B cell (primary cell): ENCODE data around the gene LPIN3. TPM values are rescaled to one million over a fixed set of nuclear protein-coding genes. Genes with fewer than 3 reads are reported as not detected.

Source experiments
- ATAC-seq: fragments of 200-7000 bp; cut with Tn5 transposase; one replicate; pipeline ENCODE4 v1.10.0; 2021; ENCODE audit warnings: low read depth, mild to moderate bottlenecking, moderate number of reproducible peaks, moderate library complexity
- CTCF ChIA-PET: fragments of 350-600 bp; sonication (Branson Sonifier 250); formaldehyde crosslinking; loops from one replicate; lab custom pipeline; 2021; ENCODE audit warnings: antibody characterized with exemption, inconsistent platforms; lab: Charles Lee
- POLR2A ChIA-PET: fragments of 350-600 bp; sonication (Branson Sonifier 250); formaldehyde crosslinking; loops from one replicate; lab custom pipeline; 2021; ENCODE audit warnings: antibody characterized with exemption; lab: Charles Lee
- DNase-seq: peaks from one replicate; pipeline ENCODE4 v3.0.0; 2013
- H2AFZ ChIP-seq: 2 replicates; pipeline ENCODE4 v1.6.1; 2012; ENCODE audit warnings: mild to moderate bottlenecking, low read depth, low read length; ENCODE audit not compliant: insufficient read depth, poor library complexity, severe bottlenecking
- H3K27ac ChIP-seq, 2 donors: 1 replicate in 1 of 2; 2 replicates in 1 of 2; pipeline ENCODE4 v1.5.1; 2012 to 2013; ENCODE audit warnings: low read length in 2 of 2, mild to moderate bottlenecking in 2 of 2, moderate library complexity in 1 of 2
- H3K27me3 ChIP-seq, 4 experiments: fragments of 200-600 bp in 1 of 4; sonication (generic) in 1 of 4; replicated peaks in 1 of 4; 1 replicate in 2 of 4; 2 replicates in 2 of 4; pipeline versions ENCODE4 v1.6.1 to v1.7.0; 2013 to 2016; ENCODE audit warnings: low read length in 3 of 4, mild to moderate bottlenecking in 2 of 4, mixed read lengths in 1 of 4, moderate library complexity in 1 of 4; ENCODE audit not compliant: insufficient read depth in 4 of 4, control insufficient read depth in 3 of 4; ENCODE audit errors: control extremely low read depth in 1 of 4
- H3K36me3 ChIP-seq, 2 experiments: replicated peaks in 1 of 2; 1 replicate in 1 of 2; 2 replicates in 1 of 2; pipeline versions ENCODE4 v1.6.1 to v1.7.1; 2013; ENCODE audit warnings: low read length in 1 of 2; ENCODE audit not compliant: insufficient read depth in 2 of 2, control insufficient read depth in 1 of 2; ENCODE audit errors: control extremely low read depth in 1 of 2, extremely low read depth in 1 of 2
- H3K4me1 ChIP-seq, 2 donors: fragments of 200-600 bp in 1 of 2; sonication (generic) in 1 of 2; 1 replicate in 1 of 2; 2 replicates in 1 of 2; pipeline versions ENCODE4 v1.5.1 to v1.6.1; 2013 to 2017; ENCODE audit warnings: low read length in 2 of 2; ENCODE audit not compliant: control insufficient read depth in 2 of 2, insufficient read depth in 2 of 2
- H3K4me2 ChIP-seq: replicated peaks from 2 replicates; pipeline ENCODE3; 2012; ENCODE audit warnings: mild to moderate bottlenecking, low read depth, low read length; ENCODE audit not compliant: poor library complexity, severe bottlenecking
- H3K4me3 ChIP-seq, 5 experiments: fragments of 200-600 bp in 1 of 5; sonication (generic) in 1 of 5; 1 replicate in 3 of 5; 2 replicates in 2 of 5; pipeline versions ENCODE4 v1.5.1 to v1.7.0; 2011 to 2016; ENCODE audit warnings: low read length in 4 of 5, mild to moderate bottlenecking in 4 of 5, low read depth in 2 of 5, control low read depth in 1 of 5, moderate library complexity in 1 of 5; ENCODE audit not compliant: insufficient read depth in 1 of 5; ENCODE audit errors: control extremely low read depth in 1 of 5, extremely low read depth in 1 of 5
- H3K79me2 ChIP-seq: fragments of 200-600 bp; sonication (generic); one replicate; pipeline ENCODE4 v1.6.0; 2016; ENCODE audit warnings: low read length; ENCODE audit not compliant: control insufficient read depth, insufficient read depth
- H3K9ac ChIP-seq: fragments of 200-600 bp; sonication (generic); 2 replicates; pipeline ENCODE4 v1.6.1; 2017; ENCODE audit warnings: mild to moderate bottlenecking, low read length, moderate library complexity
- H3K9me3 ChIP-seq, 3 donors: one replicate each; pipeline versions ENCODE4 v1.6.1 to v1.7.1; 2013; ENCODE audit warnings: low read length in 2 of 3; ENCODE audit not compliant: control insufficient read depth in 2 of 3, insufficient read depth in 1 of 3; ENCODE audit errors: control extremely low read depth in 1 of 3
- H4K20me1 ChIP-seq: 2 replicates; pipeline ENCODE4 v1.6.0; 2012; ENCODE audit warnings: mild to moderate bottlenecking, low read length; ENCODE audit not compliant: insufficient read depth, control insufficient read depth, poor library complexity, severe bottlenecking
- H3K27ac Mint-ChIP-seq: one replicate; pipeline ENCODE4 v1.8.0; 2021; ENCODE audit warnings: mixed read lengths
- H3K27me3 Mint-ChIP-seq: one replicate; pipeline ENCODE4 v1.8.0; 2021; ENCODE audit warnings: mixed read lengths
- H3K4me1 Mint-ChIP-seq: one replicate; pipeline ENCODE4 v1.8.0; 2021; ENCODE audit warnings: mixed read lengths
- H3K4me3 Mint-ChIP-seq: one replicate; pipeline ENCODE4 v1.8.0; 2021; ENCODE audit warnings: mixed read lengths
- H3K9me3 Mint-ChIP-seq: one replicate; pipeline ENCODE4 v1.8.0; 2022; ENCODE audit warnings: mixed read lengths; ENCODE audit not compliant: insufficient read depth
- EZH2 ChIP-seq: IDR thresholded peaks from 2 replicates; pipeline ENCODE4 v1.6.1; 2012; ENCODE audit warnings: borderline replicate concordance, low read depth, mild to moderate bottlenecking, moderate library complexity, low read length; ENCODE audit not compliant: insufficient read depth, poor library complexity, severe bottlenecking
- WGBS: methylation state at CpG from one replicate; pipeline ENCODE4 v1.1.5; 2013; ENCODE audit warnings: missing lambda C conversion rate; ENCODE audit not compliant: insufficient coverage; 5-methylcytosine and 5-hydroxymethylcytosine counted together
- intact Hi-C: fragments of 100-400 bp; cut with micrococcal nuclease; formaldehyde crosslinking; loops from one replicate; pipeline ENCODE4 v1.10.0; 2022
- polyA plus RNA-seq: library from polyadenylated mRNA; depleted of rRNA; stranded (reverse); fragments of >200 nt; gene quantifications from 2 replicates; pipeline ENCODE4 v1.2.3, GENCODE V29; 2012
- total RNA-seq, 2 donors: library from RNA; stranded (reverse); fragments of 120-200 nt in 1 of 2; gene quantifications; 1 replicate in 1 of 2; 2 replicates in 1 of 2; pipeline versions ENCODE4 v1.2.3 to v1.2.4, GENCODE V29; 2013 to 2022
- TF ChIP-seq, protein P1 (sequence below): fragments of 200-600 bp; IDR thresholded peaks from one replicate; pipeline ENCODE4 v1.8.0; 2022; ENCODE audit warnings: antibody characterized with exemption, mild to moderate bottlenecking

The LPIN3 gene
- total and polyA plus RNA-seq, 2 donors (not counting 1 experiment from before 2014, with no cell fraction given) = 0.84 to 1.2 TPM

DNA sequence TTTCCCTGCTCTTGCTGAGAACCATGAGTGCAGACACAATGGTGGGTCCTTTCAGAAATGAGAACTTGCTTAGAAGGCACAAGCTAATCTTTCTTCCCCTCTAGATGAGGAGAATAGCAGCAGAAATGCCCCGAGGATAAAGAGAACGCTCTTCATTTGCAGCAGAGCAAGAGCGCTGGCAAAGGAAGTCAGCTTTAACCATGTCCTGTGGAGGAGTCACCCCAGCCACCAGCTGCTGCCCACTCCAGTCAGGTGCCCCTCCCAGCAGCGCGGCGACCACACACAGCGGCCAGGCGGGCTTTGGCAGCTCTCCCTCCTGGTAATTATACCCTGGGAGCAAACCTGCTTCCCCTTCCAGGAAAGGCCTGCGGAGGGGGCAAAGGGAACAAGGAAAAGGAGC is 68.4 kb downstream of the LPIN3 start:
- 37% methylated on average over 9 of the region's 9 CpGs for WGBS
- ATAC-seq = no peak
- Histone ChIP-seq H3K36me3 (peaks cover 2 to 89% of the 10 kb centered on the region in 2 experiments), H3K4me1 (peaks cover 0 to 2% of the 10 kb centered on the region in 2 donors), H4K20me1 (no peaks in the 10 kb centered on the region), H3K9ac (no peak overlapping the region), H3K4me2 (no peak overlapping the region), H3K27me3 (no peaks in the 10 kb centered on the region), H3K4me3 (no peak overlapping the region), H2AFZ (no peak overlapping the region), H3K27ac (no peak overlapping the region), H3K79me2 (no peaks in the 10 kb centered on the region), H3K9me3 (no peaks in the 10 kb centered on the region)
- Mint-ChIP-seq H3K4me3 (no peak overlapping the region), H3K4me1 (peaks cover 3% of the 10 kb centered on the region), H3K9me3 (no peaks in the 10 kb centered on the region), H3K27ac (no peak overlapping the region), H3K27me3 (no peaks in the 10 kb centered on the region)
- intact Hi-C loops = no loop called here
- POLR2A ChIA-PET = no interaction called here
- CTCF ChIA-PET = no interaction called here
- TF ChIP-seq, protein P1, sequence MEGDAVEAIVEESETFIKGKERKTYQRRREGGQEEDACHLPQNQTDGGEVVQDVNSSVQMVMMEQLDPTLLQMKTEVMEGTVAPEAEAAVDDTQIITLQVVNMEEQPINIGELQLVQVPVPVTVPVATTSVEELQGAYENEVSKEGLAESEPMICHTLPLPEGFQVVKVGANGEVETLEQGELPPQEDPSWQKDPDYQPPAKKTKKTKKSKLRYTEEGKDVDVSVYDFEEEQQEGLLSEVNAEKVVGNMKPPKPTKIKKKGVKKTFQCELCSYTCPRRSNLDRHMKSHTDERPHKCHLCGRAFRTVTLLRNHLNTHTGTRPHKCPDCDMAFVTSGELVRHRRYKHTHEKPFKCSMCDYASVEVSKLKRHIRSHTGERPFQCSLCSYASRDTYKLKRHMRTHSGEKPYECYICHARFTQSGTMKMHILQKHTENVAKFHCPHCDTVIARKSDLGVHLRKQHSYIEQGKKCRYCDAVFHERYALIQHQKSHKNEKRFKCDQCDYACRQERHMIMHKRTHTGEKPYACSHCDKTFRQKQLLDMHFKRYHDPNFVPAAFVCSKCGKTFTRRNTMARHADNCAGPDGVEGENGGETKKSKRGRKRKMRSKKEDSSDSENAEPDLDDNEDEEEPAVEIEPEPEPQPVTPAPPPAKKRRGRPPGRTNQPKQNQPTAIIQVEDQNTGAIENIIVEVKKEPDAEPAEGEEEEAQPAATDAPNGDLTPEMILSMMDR = no peak
- TF ChIP-seq EZH2 = no peak
- no peak for DNase-seq

Other genes with a start within 250 kb of the LPIN3 start
- gene PLCG1, start 203.3 kb upstream of the LPIN3 start, total RNA-seq = 98.7 and 106 TPM in 2 replicates
- gene PLCG1, start 203.3 kb upstream of the LPIN3 start, polyA plus RNA-seq = 72.4 and 101 TPM in 2 replicates
- gene ZHX3, start 23.1 kb upstream of the LPIN3 start, total RNA-seq = 22.2 and 24.4 TPM in 2 replicates
- 4.3 TPM in 2 replicates for gene ZHX3, start 23.1 kb upstream of the LPIN3 start, polyA plus RNA-seq
- not detected in 2 replicates for gene EMILIN3, start 26.0 kb downstream of the LPIN3 start, total RNA-seq
- not detected in 2 replicates for gene EMILIN3, start 26.0 kb downstream of the LPIN3 start, polyA plus RNA-seq